Prostate gland (tissue), 2 donors: ENCODE results near the gene IQSEC3. TPM values are rescaled to one million over a fixed set of nuclear protein-coding genes. Genes with fewer than 3 reads are reported as not detected.

Source experiments
- DNase-seq: peaks from one replicate; pipeline ENCODE4 v3.0.0-alpha.2; 2019; ENCODE audit warnings: low spot score
- H3K27ac ChIP-seq, 2 donors: fragments of 200-600 bp; sonication (generic); 2 replicates each; pipeline ENCODE4 v1.5.1; 2017 to 2019
- H3K27me3 ChIP-seq: fragments of 200-600 bp; sonication (generic); replicated peaks from 2 replicates; pipeline ENCODE4 v1.5.1; 2019; ENCODE audit not compliant: insufficient read depth
- H3K36me3 ChIP-seq, 2 donors: fragments of 200-600 bp; sonication (generic); 1 replicate in 1 of 2; 2 replicates in 1 of 2; pipeline versions ENCODE4 v1.5.1 to v1.8.1; 2017 to 2019
- H3K4me1 ChIP-seq: fragments of 200-600 bp; sonication (generic); replicated peaks from 2 replicates; pipeline ENCODE4 v1.5.1; 2019
- H3K4me3 ChIP-seq, 2 donors: fragments of 200-600 bp; sonication (generic); 2 replicates each; pipeline ENCODE4 v1.5.1; 2017 to 2019
- H3K9me3 ChIP-seq: fragments of 200-600 bp; sonication (generic); 2 replicates; pipeline ENCODE4 v1.5.1; 2017
- POLR2A ChIP-seq: fragments of 450-650 bp; IDR thresholded peaks from one replicate; pipeline ENCODE4 v1.6.1; 2016; ENCODE audit warnings: antibody characterized with exemption, mild to moderate bottlenecking
- POLR2AphosphoS5 ChIP-seq: sonication (generic); formaldehyde crosslinking; IDR thresholded peaks from one replicate; pipeline ENCODE4 v1.6.1; 2017; ENCODE audit warnings: antibody characterized with exemption
- WGBS: methylation state at CpG from one replicate; pipeline ENCODE4 v1.1.5; 2018; 5-methylcytosine and 5-hydroxymethylcytosine counted together
- intact Hi-C: fragments of 100-400 bp; cut with DNase I; formaldehyde crosslinking; loops from one replicate; pipeline ENCODE4 v1.14.2; 2022
- total RNA-seq, 2 donors: library from RNA; depleted of rRNA; stranded (reverse); fragments of >200 nt; gene quantifications; one replicate each; pipeline ENCODE4 v1.1.0, GENCODE V29; 2016
- TF ChIP-seq, protein P1 (sequence below), 4 experiments: fragments of 200-600 bp in 2 of 4; fragments of 450-650 bp in 2 of 4; sonication (generic) in 2 of 4; IDR thresholded peaks; 1 replicate in 3 of 4; 2 replicates in 1 of 4; pipeline ENCODE4 v1.5.1; 2016 to 2019; ENCODE audit warnings: antibody characterized with exemption in 4 of 4, mild to moderate bottlenecking in 2 of 4, moderate library complexity in 2 of 4

The IQSEC3 gene
- total RNA-seq, 2 donors from 2014 or later: 0.14 to 2.6 TPM

DNA sequence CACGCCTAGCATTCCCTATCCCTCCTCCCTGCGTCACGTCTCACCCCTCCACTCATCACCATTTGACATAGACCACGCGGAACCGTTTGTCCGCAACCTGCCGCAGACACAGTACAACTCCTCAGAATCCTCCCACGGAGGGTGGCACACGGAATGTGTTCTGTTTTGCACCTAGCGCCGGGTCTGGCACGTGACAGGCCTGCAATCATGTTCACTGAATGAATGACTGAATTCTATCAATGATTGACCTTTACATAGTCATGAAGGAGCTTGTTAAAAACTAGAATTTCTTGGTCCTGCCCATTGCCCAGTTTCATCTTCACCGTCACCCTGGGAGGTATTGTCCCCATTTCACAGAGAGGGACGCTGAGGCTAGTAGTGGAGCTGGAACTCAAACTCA is 142.7 kb downstream of the IQSEC3 start:
- no peak for DNase-seq
- 88% methylated on average over 14 of the region's 15 CpGs for WGBS
- Histone ChIP-seq H3K4me3 (no peak overlapping the region), H3K27ac (no peak overlapping the region), H3K36me3 (no peaks in the 10 kb centered on the region), H3K4me1 (no peaks in the 10 kb centered on the region), H3K27me3 (no peaks in the 10 kb centered on the region), H3K9me3 (no peaks in the 10 kb centered on the region)
- intact Hi-C loops: no loop called here
- TF ChIP-seq, protein P1, sequence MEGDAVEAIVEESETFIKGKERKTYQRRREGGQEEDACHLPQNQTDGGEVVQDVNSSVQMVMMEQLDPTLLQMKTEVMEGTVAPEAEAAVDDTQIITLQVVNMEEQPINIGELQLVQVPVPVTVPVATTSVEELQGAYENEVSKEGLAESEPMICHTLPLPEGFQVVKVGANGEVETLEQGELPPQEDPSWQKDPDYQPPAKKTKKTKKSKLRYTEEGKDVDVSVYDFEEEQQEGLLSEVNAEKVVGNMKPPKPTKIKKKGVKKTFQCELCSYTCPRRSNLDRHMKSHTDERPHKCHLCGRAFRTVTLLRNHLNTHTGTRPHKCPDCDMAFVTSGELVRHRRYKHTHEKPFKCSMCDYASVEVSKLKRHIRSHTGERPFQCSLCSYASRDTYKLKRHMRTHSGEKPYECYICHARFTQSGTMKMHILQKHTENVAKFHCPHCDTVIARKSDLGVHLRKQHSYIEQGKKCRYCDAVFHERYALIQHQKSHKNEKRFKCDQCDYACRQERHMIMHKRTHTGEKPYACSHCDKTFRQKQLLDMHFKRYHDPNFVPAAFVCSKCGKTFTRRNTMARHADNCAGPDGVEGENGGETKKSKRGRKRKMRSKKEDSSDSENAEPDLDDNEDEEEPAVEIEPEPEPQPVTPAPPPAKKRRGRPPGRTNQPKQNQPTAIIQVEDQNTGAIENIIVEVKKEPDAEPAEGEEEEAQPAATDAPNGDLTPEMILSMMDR (IDR thresholded peaks at IDR 0.05): no peak

- TF ChIP-seq, protein P1 (IDR thresholded peaks at IDR 0.05): no peak
- TF ChIP-seq POLR2AphosphoS5: no peak
- Histone ChIP-seq H3K36me3 (no peaks in the 10 kb centered on the region), H3K4me1 (no peaks in the 10 kb centered on the region), H3K27ac (no peak overlapping the region), H3K27me3 (no peaks in the 10 kb centered on the region), H3K9me3 (no peaks in the 10 kb centered on the region), H3K4me3 (no peak overlapping the region)
- 93% methylated on average over 12 of the region's 12 CpGs for WGBS
- intact Hi-C loops: no loop called here
- DNase-seq: no peak
Measured at GRCh38 chr12:209851-210250, 143.3 kb downstream of the IQSEC3 start.

DNA sequence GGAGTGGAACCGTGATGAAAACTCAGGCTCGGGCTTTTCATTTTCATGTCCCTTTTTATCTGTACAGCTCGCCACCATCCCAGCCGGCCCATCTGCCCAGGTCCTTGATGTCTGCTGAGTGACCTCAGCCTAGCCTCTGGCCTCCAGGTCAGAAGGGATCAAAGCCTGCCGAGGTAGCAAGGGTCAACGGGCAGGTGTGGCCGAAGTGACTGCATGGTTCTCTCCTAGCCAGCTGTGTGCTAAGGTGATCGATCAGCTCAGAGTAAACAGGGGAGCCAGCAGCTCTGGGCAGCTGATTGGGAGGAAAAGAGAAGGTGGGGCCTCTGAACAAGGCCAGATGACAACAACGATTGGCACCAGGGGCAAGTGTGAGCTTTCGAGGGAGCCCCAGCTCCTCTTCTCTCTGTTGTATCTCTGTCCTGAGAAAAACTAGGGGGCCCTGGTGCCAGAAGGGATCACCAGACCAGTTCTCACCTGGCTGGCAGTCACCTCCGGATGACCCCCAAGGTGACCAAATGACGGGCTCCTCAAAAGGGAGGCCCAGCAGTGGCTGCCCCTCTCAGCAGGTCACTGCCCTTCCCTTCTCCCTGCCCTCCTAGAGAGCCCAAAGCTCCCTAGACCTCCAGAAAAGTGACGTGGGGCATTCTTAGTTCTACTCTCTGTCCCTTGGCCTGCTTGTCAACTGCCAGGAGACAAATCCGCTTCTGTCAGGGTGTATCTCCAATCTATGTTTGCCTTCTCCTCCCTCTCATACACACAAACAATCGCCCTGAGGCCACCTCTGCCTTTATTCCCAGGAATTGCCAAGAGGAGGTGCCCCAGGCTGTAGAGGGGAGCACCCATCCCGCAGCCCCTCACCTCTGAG is 143.9 kb downstream of the IQSEC3 start:
- 74% methylated on average over 16 of the region's 16 CpGs for WGBS
- no peaks in the 10 kb centered on the region for H3K9me3 ChIP-seq
- intact Hi-C loops: no loop called here
- TF ChIP-seq POLR2AphosphoS5 (no peak), POLR2A (no peak)
- TF ChIP-seq, protein P1 (IDR thresholded peaks at IDR 0.05): no peak
- no peaks in the 10 kb centered on the region for H3K27me3 ChIP-seq
- H3K4me3 ChIP-seq: no peak overlapping the region
- no peak for DNase-seq
- no peak overlapping the region for H3K27ac ChIP-seq
- H3K36me3 ChIP-seq: no peaks in the 10 kb centered on the region
- no peaks in the 10 kb centered on the region for H3K4me1 ChIP-seq

GRCh38 chr12:211142-211465 is 144.5 kb downstream of the IQSEC3 start:
- TF ChIP-seq POLR2AphosphoS5 (no peak), POLR2A (no peak)
- TF ChIP-seq, protein P1 (IDR thresholded peaks at IDR 0.05): no peak
- DNase-seq: no peak
- no peaks in the 10 kb centered on the region for H3K36me3 ChIP-seq
- no peaks in the 10 kb centered on the region for H3K4me1 ChIP-seq
- no peak overlapping the region for H3K27ac ChIP-seq
- no peaks in the 10 kb centered on the region for H3K9me3 ChIP-seq
- intact Hi-C loops: no loop called here
- H3K27me3 ChIP-seq: no peaks in the 10 kb centered on the region
- 89% methylated on average over 3 of the region's 3 CpGs for WGBS
- no peak overlapping the region for H3K4me3 ChIP-seq
